ENCODE data around the gene PYCR2.
"Not testable (repeated sequence)": the region's sequence is repeated elsewhere in the genome, so short reads cannot be mapped to it uniquely, and the experiment has no call there.

Gene PYCR2

GRCh38 chr1:225888898-225889601, 35.0 kb downstream of the PYCR2 start, which contains the start of gene LEFTY1:
Gene LEFTY1 (minus strand): TSS chr1:225889146. CDS start chr1:225889066, 80 bp downstream.
- no peak for DNase-seq

- DNase-seq: no peak
Observed at GRCh38 chr1:225888289-225888897, 35.7 kb downstream of the PYCR2 start.

- not testable (repeated sequence) for DNase-seq
Observed at GRCh38 chr1:225887554-225888288, 36.3 kb downstream of the PYCR2 start.

GRCh38 chr1:225887030-225887314, 37.1 kb downstream of the PYCR2 start:
- DNase-seq: no peak

- DNase-seq: no peak
Observed at GRCh38 chr1:225886159-225887029, 37.7 kb downstream of the PYCR2 start.

- no peak for DNase-seq
Observed at GRCh38 chr1:225885336-225885735, 38.7 kb downstream of the PYCR2 start.

- no peak for DNase-seq
Observed at GRCh38 chr1:225883616-225884265, 40.3 kb downstream of the PYCR2 start.

GRCh38 chr1:225882694-225883615, 41.1 kb downstream of the PYCR2 start:
- peak; percentile 45 for DNase-seq

GRCh38 chr1:225881959-225882693, 41.9 kb downstream of the PYCR2 start, which contains the start of gene TMEM63A:
Gene TMEM63A (minus strand): TSS chr1:225882380. CDS start chr1:225877580, 4,800 bp downstream.
- DNase-seq: peak; percentile 87

- peak; percentile 35 for DNase-seq
Observed at GRCh38 chr1:225881081-225881958, 42.7 kb downstream of the PYCR2 start.

- no peak for DNase-seq
Observed at GRCh38 chr1:225880636-225881035, 43.4 kb downstream of the PYCR2 start.

GRCh38 chr1:225880222-225880588, 43.8 kb downstream of the PYCR2 start:
- no peak for DNase-seq

GRCh38 chr1:225879521-225880221, 44.4 kb downstream of the PYCR2 start:
- DNase-seq: no peak

- DNase-seq: no peak
Observed at GRCh38 chr1:225878282-225878681, 45.8 kb downstream of the PYCR2 start.

- peak; percentile 45 for DNase-seq
Observed at GRCh38 chr1:225877580-225877979, 46.5 kb downstream of the PYCR2 start.

- no peak for DNase-seq
Observed at GRCh38 chr1:225876900-225877510, 47.0 kb downstream of the PYCR2 start.

GRCh38 chr1:225875044-225875815, 48.8 kb downstream of the PYCR2 start:
- no peak for DNase-seq

- no peak for DNase-seq
Observed at GRCh38 chr1:225874431-225874830, 49.6 kb downstream of the PYCR2 start.

All from stimulated activated CD4-positive, alpha-beta T cell treated with anti-CD3 and anti-CD28 coated beads, Interleukin-4, amount 100 ng/mL, for 1 hour (primary cell).